Astrocyte of the spinal cord (primary cell): ENCODE results near the gene COQ2.
A peak's percentile ranks its signal among the peaks of the same experiment; 100 is the strongest.

Source experiments
- DNase-seq: peaks from one replicate; pipeline ENCODE4 v3.0.0; 2011; ENCODE audit warnings: low read depth, low spot score
- H3K4me3 ChIP-seq: 2 replicates; pipeline ENCODE4 v1.5.1; 2011; ENCODE audit warnings: low read depth, mild to moderate bottlenecking, low read length, moderate library complexity
- in situ Hi-C: cut with HindIII; loops from 2 replicates; pipeline ENCODE4 v1.10.0; 2017; ENCODE audit warnings: low sequenced_read_pairs
- TF ChIP-seq, protein P1 (sequence below): IDR thresholded peaks from 2 replicates; pipeline ENCODE4 v1.5.1; 2012; ENCODE audit warnings: low read depth, mild to moderate bottlenecking, low read length, inconsistent platforms

The COQ2 gene

GRCh38 chr4:83261307-83261706 lies 23.3 kb downstream of the COQ2 start:
- in situ Hi-C loops: no loop called here
- H3K4me3 ChIP-seq: no peak overlapping the region
- TF ChIP-seq, protein P1, sequence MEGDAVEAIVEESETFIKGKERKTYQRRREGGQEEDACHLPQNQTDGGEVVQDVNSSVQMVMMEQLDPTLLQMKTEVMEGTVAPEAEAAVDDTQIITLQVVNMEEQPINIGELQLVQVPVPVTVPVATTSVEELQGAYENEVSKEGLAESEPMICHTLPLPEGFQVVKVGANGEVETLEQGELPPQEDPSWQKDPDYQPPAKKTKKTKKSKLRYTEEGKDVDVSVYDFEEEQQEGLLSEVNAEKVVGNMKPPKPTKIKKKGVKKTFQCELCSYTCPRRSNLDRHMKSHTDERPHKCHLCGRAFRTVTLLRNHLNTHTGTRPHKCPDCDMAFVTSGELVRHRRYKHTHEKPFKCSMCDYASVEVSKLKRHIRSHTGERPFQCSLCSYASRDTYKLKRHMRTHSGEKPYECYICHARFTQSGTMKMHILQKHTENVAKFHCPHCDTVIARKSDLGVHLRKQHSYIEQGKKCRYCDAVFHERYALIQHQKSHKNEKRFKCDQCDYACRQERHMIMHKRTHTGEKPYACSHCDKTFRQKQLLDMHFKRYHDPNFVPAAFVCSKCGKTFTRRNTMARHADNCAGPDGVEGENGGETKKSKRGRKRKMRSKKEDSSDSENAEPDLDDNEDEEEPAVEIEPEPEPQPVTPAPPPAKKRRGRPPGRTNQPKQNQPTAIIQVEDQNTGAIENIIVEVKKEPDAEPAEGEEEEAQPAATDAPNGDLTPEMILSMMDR: no peak
- no peak for DNase-seq

DNA sequence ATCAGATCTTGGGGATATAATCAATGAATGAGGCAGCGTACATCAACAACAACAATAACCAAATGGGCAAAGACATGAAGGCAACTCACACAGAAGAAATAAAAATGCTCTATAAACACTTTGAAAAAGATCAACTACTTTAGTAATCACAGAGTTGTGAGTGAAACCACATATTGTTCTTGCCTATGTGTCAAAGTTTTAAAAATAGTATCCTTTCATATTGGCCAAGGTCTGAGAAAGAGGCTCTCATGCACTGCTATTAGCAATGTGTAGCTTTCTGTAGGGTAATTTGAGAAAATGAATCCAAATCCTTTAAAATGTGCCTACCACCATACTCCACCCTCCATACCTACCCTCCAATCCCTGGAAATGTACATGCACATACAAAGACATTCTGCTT lies 25.0 kb downstream of the COQ2 start:
- no peak for DNase-seq
- no peak overlapping the region for H3K4me3 ChIP-seq
- in situ Hi-C loops: no loop called here
- TF ChIP-seq, protein P1: no peak

GRCh38 chr4:83258461-83258860 lies 26.1 kb downstream of the COQ2 start:
- DNase-seq: no peak
- TF ChIP-seq, protein P1: no peak
- no peak overlapping the region for H3K4me3 ChIP-seq
- in situ Hi-C loops: no loop called here

- no peak for DNase-seq
- in situ Hi-C loops: no loop called here
- TF ChIP-seq, protein P1: no peak
- no peak overlapping the region for H3K4me3 ChIP-seq
These were observed 26.8 kb downstream of the COQ2 start for GRCh38 chr4:83257811-83258210.

GRCh38 chr4:83255584-83255983 lies 29.0 kb downstream of the COQ2 start:
- no peak overlapping the region for H3K4me3 ChIP-seq
- DNase-seq: peak; percentile 67
- in situ Hi-C loops: no loop called here
- TF ChIP-seq, protein P1: no peak

DNA sequence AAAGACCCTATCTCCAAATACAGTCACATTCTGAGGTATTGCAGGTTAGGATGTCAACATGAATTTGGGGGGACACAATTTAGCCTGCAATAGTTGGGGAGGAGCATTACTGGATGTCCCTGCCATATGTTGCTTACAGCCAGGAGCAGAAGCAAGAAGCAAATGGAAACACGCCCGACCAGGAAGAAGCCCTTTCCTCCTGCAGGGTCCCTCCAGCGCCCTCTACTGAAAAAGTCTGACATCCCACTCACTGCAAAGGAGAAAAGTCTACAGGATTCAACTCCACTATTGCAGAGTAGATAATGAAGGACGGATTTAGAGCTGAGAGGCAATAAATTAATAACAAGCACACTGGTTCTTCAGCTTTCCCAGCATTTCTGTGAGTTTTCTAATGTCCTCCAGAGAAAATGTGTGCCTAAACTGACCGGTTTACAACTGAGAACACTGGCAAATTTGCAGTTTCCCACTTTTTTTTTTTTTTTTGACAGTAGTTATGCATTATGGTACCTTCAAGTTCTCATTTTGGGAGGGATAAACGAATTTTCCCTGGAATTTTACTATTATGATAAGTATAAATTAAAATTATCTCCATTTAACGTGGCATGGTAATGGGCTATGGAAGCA lies 31.7 kb downstream of the COQ2 start:
- peak; percentile 59 for DNase-seq
- in situ Hi-C loops: no loop called here
- no peak overlapping the region for H3K4me3 ChIP-seq
- TF ChIP-seq, protein P1: peak; percentile 76

DNA sequence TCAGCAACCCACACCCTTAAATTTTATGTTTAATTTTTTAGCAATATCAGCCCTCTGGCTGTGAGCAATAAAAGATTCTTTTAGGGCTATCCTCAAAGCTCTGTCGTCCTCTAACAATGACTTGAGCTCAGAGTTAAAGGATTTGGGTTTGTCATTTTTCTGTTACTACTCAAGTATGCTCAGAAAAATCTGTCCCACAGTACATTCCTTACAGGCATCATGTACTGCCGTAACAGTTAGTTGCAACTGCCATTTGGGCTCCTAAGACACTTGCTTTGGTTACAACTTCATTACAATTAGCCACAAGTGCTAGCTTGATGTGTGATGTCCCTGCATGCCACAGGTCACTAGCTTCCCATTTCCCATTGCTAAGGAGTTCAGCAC lies 33.2 kb downstream of the COQ2 start:
- TF ChIP-seq, protein P1: no peak

More for the DNA sequence above, 33.2 kb downstream of the COQ2 start:
- DNase-seq: no peak
- no peak overlapping the region for H3K4me3 ChIP-seq
- in situ Hi-C loops: no loop called here
